H1 (cell line): ENCODE results near the gene CDR2L. TPM values are rescaled to one million over a fixed set of nuclear protein-coding genes. Genes with fewer than 3 reads are reported as not detected.

Experiments
- CTCF ChIA-PET: fragments of 300-600 bp; sonication (Branson Sonifier 250); formaldehyde crosslinking; loops from one replicate; lab custom pipeline; 2021; ENCODE audit not compliant: partially characterized antibody; lab: Charles Lee
- POLR2A ChIA-PET: fragments of 300-600 bp; sonication (Branson Sonifier 250); formaldehyde crosslinking; loops from one replicate; lab custom pipeline; 2021; ENCODE audit warnings: inconsistent platforms; ENCODE audit not compliant: partially characterized antibody; lab: Charles Lee
- DNase-seq, 2 experiments: peaks; one replicate each; pipeline versions ENCODE4 v3.0.0 to v3.0.0-alpha.2; 2010 to 2022; ENCODE audit warnings: low spot score in 2 of 2, low read depth in 1 of 2, mixed read lengths in 1 of 2
- FAIRE-seq: peaks from 2 replicates; lab custom pipeline; 2011; peaks lifted over from hg19 to GRCh38; lab: Jason Lieb, UNC
- H2AFZ ChIP-seq: 2 replicates; pipeline ENCODE4 v1.8.1; 2012; ENCODE audit warnings: low read length, inconsistent platforms
- H2AK5ac ChIP-seq: 2 replicates; pipeline ENCODE4 v1.6.1; 2013; ENCODE audit warnings: low read depth, low read length
- H2BK120ac ChIP-seq: replicated peaks from 2 replicates; pipeline ENCODE3; 2013; ENCODE audit warnings: low read depth, low read length, inconsistent platforms
- H2BK12ac ChIP-seq: 2 replicates; pipeline ENCODE4 v1.6.1; 2013; ENCODE audit warnings: low read depth, low read length
- H2BK15ac ChIP-seq: 2 replicates; pipeline ENCODE4 v1.6.1; 2013; ENCODE audit warnings: low read length
- H2BK20ac ChIP-seq: 2 replicates; pipeline ENCODE4 v1.6.1; 2013; ENCODE audit warnings: low read length
- H2BK5ac ChIP-seq: 2 replicates; pipeline ENCODE4 v1.6.1; 2013; ENCODE audit warnings: low read depth, low read length
- H3K14ac ChIP-seq: 2 replicates; pipeline ENCODE4 v1.6.1; 2013; ENCODE audit warnings: inconsistent platforms; ENCODE audit not compliant: insufficient read length
- H3K18ac ChIP-seq: 2 replicates; pipeline ENCODE4 v1.6.1; 2013; ENCODE audit warnings: low read length; ENCODE audit errors: extremely low read depth
- H3K23ac ChIP-seq: 2 replicates; pipeline ENCODE4 v1.6.1; 2013; ENCODE audit warnings: inconsistent platforms; ENCODE audit not compliant: insufficient read length
- H3K23me2 ChIP-seq: 2 replicates; pipeline ENCODE4 v1.6.1; 2013; ENCODE audit warnings: low read depth, low read length
- H3K27ac ChIP-seq: 2 replicates; pipeline ENCODE4 v1.6.1; 2011; ENCODE audit warnings: low read depth, low read length, inconsistent platforms
- H3K27me3 ChIP-seq, 4 experiments: replicated peaks in 1 of 4; 1 replicate in 1 of 4; 2 replicates in 3 of 4; pipeline versions ENCODE4 v1.6.1 to v1.8.1; 2011 to 2013; ENCODE audit warnings: low read length in 3 of 4, mild to moderate bottlenecking in 3 of 4, inconsistent platforms in 2 of 4, mixed read lengths in 2 of 4, moderate library complexity in 1 of 4; ENCODE audit not compliant: control insufficient read depth in 3 of 4, insufficient read depth in 3 of 4; ENCODE audit errors: extremely low read depth in 1 of 4
- H3K36me3 ChIP-seq, 4 experiments: 2 replicates each; pipeline versions ENCODE4 v1.6.1 to v1.8.1; 2011 to 2013; ENCODE audit warnings: mild to moderate bottlenecking in 4 of 4, low read length in 3 of 4, moderate library complexity in 2 of 4, control low read depth in 1 of 4, inconsistent platforms in 1 of 4; ENCODE audit not compliant: insufficient read depth in 4 of 4, control insufficient read depth in 2 of 4
- H3K4ac ChIP-seq: replicated peaks from 2 replicates; pipeline ENCODE3; 2013; ENCODE audit warnings: low read length, low read depth, mixed read lengths, inconsistent platforms; ENCODE audit not compliant: insufficient read length
- H3K4me1 ChIP-seq, 4 experiments: replicated peaks in 1 of 4; 1 replicate in 1 of 4; 2 replicates in 3 of 4; pipeline versions ENCODE4 v1.6.1 to v1.8.1; 2011 to 2013; ENCODE audit warnings: low read length in 3 of 4, inconsistent platforms in 2 of 4, mixed read lengths in 1 of 4; ENCODE audit not compliant: insufficient read depth in 4 of 4, control insufficient read depth in 3 of 4
- H3K4me2 ChIP-seq, 2 experiments: 2 replicates each; pipeline versions ENCODE4 v1.6.1 to v1.8.1; 2011 to 2013; ENCODE audit warnings: low read depth in 2 of 2, low read length in 2 of 2, control low read depth in 1 of 2, inconsistent platforms in 1 of 2, mild to moderate bottlenecking in 1 of 2; ENCODE audit not compliant: insufficient read depth in 1 of 2
- H3K4me3 ChIP-seq, 4 experiments: fragments of 200-600, 300-600 bp in 1 of 4; sonication (generic), shearing (Covaris generic), sonication (Bioruptor Twin) in 1 of 4; 2 replicates each; pipeline versions ENCODE4 v1.5.1 to v1.8.1; 2011 to 2016; ENCODE audit warnings: low read length in 4 of 4, low read depth in 3 of 4, control low read depth in 2 of 4, inconsistent platforms in 2 of 4, mild to moderate bottlenecking in 2 of 4, mixed read lengths in 1 of 4, moderate library complexity in 1 of 4; ENCODE audit not compliant: insufficient read depth in 2 of 4; ENCODE audit errors: extremely low read depth in 1 of 4
- H3K56ac ChIP-seq: replicated peaks from 2 replicates; pipeline ENCODE3; 2013; ENCODE audit warnings: low read depth, mild to moderate bottlenecking, mixed read lengths, low read length, inconsistent platforms; ENCODE audit not compliant: insufficient read length
- H3K79me1 ChIP-seq: 2 replicates; pipeline ENCODE4 v1.6.1; 2013; ENCODE audit warnings: low read depth, low read length, control low read depth
- H3K79me2 ChIP-seq, 2 experiments: 2 replicates each; pipeline versions ENCODE4 v1.6.1 to v1.8.1; 2012 to 2013; ENCODE audit warnings: low read length in 2 of 2, mild to moderate bottlenecking in 2 of 2, inconsistent platforms in 1 of 2; ENCODE audit not compliant: insufficient read depth in 2 of 2, control insufficient read depth in 1 of 2
- H3K9ac ChIP-seq, 4 experiments: replicated peaks in 1 of 4; 1 replicate in 1 of 4; 2 replicates in 3 of 4; pipeline versions ENCODE4 v1.6.1 to v1.8.1; 2011 to 2013; ENCODE audit warnings: low read depth in 3 of 4, low read length in 3 of 4, control low read depth in 2 of 4, mild to moderate bottlenecking in 2 of 4, moderate library complexity in 2 of 4, inconsistent platforms in 1 of 4; ENCODE audit errors: extremely low read depth in 1 of 4
- H3K9me3 ChIP-seq, 2 experiments: 2 replicates each; pipeline versions ENCODE4 v1.6.1 to v1.8.1; 2012 to 2013; ENCODE audit warnings: mild to moderate bottlenecking in 2 of 2, moderate library complexity in 2 of 2, control low read depth in 1 of 2, inconsistent platforms in 1 of 2, low read depth in 1 of 2, low read length in 1 of 2, mixed read lengths in 1 of 2; ENCODE audit not compliant: insufficient read depth in 2 of 2
- H4K20me1 ChIP-seq, 2 experiments: replicated peaks in 1 of 2; 2 replicates each; pipeline versions ENCODE3 to v1.8.1; 2011 to 2013; ENCODE audit warnings: inconsistent platforms in 2 of 2, low read length in 2 of 2, mild to moderate bottlenecking in 1 of 2; ENCODE audit not compliant: insufficient read depth in 2 of 2, control insufficient read depth in 1 of 2
- H4K5ac ChIP-seq: 2 replicates; pipeline ENCODE4 v1.6.1; 2013; ENCODE audit warnings: low read length, low read depth, mixed read lengths, inconsistent platforms; ENCODE audit not compliant: insufficient read length
- H4K8ac ChIP-seq: 2 replicates; pipeline ENCODE4 v1.8.0; 2013; ENCODE audit warnings: mild to moderate bottlenecking, moderate library complexity, low read length, inconsistent platforms; ENCODE audit not compliant: insufficient read depth; ENCODE audit errors: extremely low read depth
- H4K91ac ChIP-seq: replicated peaks from 2 replicates; pipeline ENCODE3; 2013; ENCODE audit warnings: low read length, mixed read lengths, inconsistent platforms; ENCODE audit not compliant: insufficient read length
- BACH1 ChIP-seq: IDR thresholded peaks from 2 replicates; pipeline ENCODE4 v1.6.1; 2012; ENCODE audit warnings: low read length, improper control_type of control experiment
- KDM1A ChIP-seq: fragments of 200-600, 300-600 bp; sonication (generic); IDR thresholded peaks from 2 replicates; pipeline ENCODE4 v1.7.1; 2016; ENCODE audit warnings: mild to moderate bottlenecking, low read length, borderline replicate concordance
- KDM4A ChIP-seq: IDR thresholded peaks from one replicate; pipeline ENCODE4 v1.7.1; 2012; ENCODE audit warnings: low read depth, mild to moderate bottlenecking, moderate library complexity, low read length, inconsistent platforms; ENCODE audit not compliant: severe bottlenecking
- KDM5A ChIP-seq: fragments of 200-600 bp; IDR thresholded peaks from 2 replicates; pipeline ENCODE4 v1.7.1; 2012; ENCODE audit warnings: mild to moderate bottlenecking, low read length, inconsistent platforms, mixed read lengths
- POLR2A ChIP-seq, 2 experiments: IDR thresholded peaks; 1 replicate in 1 of 2; 2 replicates in 1 of 2; pipeline ENCODE4 v1.6.1; 2011; ENCODE audit warnings: low read depth in 2 of 2, low read length in 2 of 2, mild to moderate bottlenecking in 2 of 2; ENCODE audit errors: control extremely low read depth in 1 of 2
- POLR2AphosphoS5 ChIP-seq: IDR thresholded peaks from 2 replicates; pipeline ENCODE4 v1.6.1; 2011; ENCODE audit warnings: low read depth, low read length
- RNF2 ChIP-seq: fragments of 200-900, 300-1000 bp; sonication (generic); IDR thresholded peaks from 2 replicates; pipeline ENCODE4 v1.7.1; 2016; ENCODE audit warnings: borderline replicate concordance, low read depth, mild to moderate bottlenecking, antibody characterized with exemption, low read length; ENCODE audit not compliant: poor library complexity, severe bottlenecking; ENCODE audit errors: missing control alignments
- SAP30 ChIP-seq: fragments of 300-600 bp; sonication (generic); IDR thresholded peaks from 2 replicates; pipeline ENCODE4 v1.7.1; 2012; ENCODE audit warnings: low read length, moderate library complexity, mild to moderate bottlenecking, inconsistent platforms; ENCODE audit not compliant: insufficient read depth, insufficient replicate concordance
- TAF7 ChIP-seq: optimal IDR thresholded peaks from 2 replicates; pipeline ENCODE3; 2011; ENCODE audit warnings: low read depth, mild to moderate bottlenecking, inconsistent platforms, low read length, moderate library complexity, borderline replicate concordance
- WGBS, 2 experiments: shearing (Covaris generic) in 1 of 2; methylation state at CpG; one replicate each; pipeline versions ENCODE4 v1.1.6 to v1.1.7; 2013 to 2015; ENCODE audit warnings: low lambda C conversion rate in 2 of 2, mixed read lengths in 2 of 2, inconsistent platforms in 1 of 2, low coverage in 1 of 2, missing lambda C conversion rate in 1 of 2; ENCODE audit not compliant: insufficient replicate concordance in 2 of 2, insufficient coverage in 1 of 2, insufficient read length in 1 of 2; ENCODE audit errors: extremely low coverage in 1 of 2, missing lambda C conversion rate in 1 of 2; 5-methylcytosine and 5-hydroxymethylcytosine counted together
- polyA plus RNA-seq, 7 experiments: library from polyadenylated mRNA; depleted of rRNA in 3 of 7; stranded (reverse) in 5 of 7; unstranded in 2 of 7; fragments of >200 nt in 5 of 7; fragments of 200-250 nt in 2 of 7; gene quantifications; 1 replicate in 5 of 7; 2 replicates in 1 of 7; 4 replicates in 1 of 7; pipeline versions ENCODE4 v1.2.1 to v1.2.3, GENCODE V29; 2011 to 2013; ENCODE audit warnings: missing spikeins in 2 of 7, mixed read lengths in 2 of 7
- total RNA-seq: library from RNA; stranded (reverse); fragmentation: NEBNext Ultra II Directional; extraction: Animal tissue kit (Norgen Biotek cat#: 25700); gene quantifications from 2 replicates; pipeline ENCODE4 v1.2.1, GENCODE V29; 2021
- TF ChIP-seq, protein P1 (sequence below): IDR thresholded peaks from 2 replicates; pipeline ENCODE4 v1.6.1; 2011; ENCODE audit warnings: low read depth, mild to moderate bottlenecking, low read length; ENCODE audit not compliant: insufficient read depth

Gene CDR2L
- total and polyA plus RNA-seq, 2 of the 8 experiments (the other 6 are each of a cell fraction or from before 2014, with no cell fraction given), result 20.4 to 38.1 TPM

DNA sequence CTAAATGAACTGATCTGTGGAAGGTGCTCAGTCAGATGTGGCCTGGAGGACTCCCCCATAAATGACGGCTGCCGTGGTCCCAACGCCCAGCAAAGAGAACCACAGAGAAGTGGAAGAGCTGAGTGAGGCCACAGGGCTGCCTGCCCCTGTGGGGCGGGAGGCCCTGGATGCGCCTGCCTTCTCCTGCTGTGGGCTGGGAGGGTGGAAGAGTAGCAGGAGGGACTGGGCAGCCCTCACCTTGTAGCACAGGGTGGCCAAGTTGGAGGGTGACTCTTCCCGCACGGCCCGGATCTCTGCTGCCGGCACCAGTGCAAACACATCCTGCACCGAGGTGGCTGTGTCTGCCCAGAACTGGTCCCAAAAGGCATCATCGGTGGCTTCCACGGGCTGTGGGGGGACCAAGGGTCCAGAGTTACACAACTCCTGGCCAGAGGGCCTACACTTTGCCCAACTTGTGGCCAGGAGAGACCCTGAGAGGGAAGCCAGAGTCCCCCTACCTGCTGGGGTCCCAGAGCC, 23.1 kb upstream of the CDR2L start:
- CTCF ChIA-PET, result interaction anchor here (0.6 to 27.2 kb wide), 20 partner anchors 8 to 1417 kb away, joined by 3 to 1072 read pairs (median 6); partner anchors contain the start of genes CDR2L, HID1, MRPL58 and OTOP2
- H2BK15ac ChIP-seq, result no peak overlapping the region

More for the DNA sequence above, 23.1 kb upstream of the CDR2L start:
- Histone ChIP-seq H3K9ac (no peak overlapping the region), H2AFZ (no peak overlapping the region), H3K23me2 (0 out of 2 replicates have a peak, but pooled peaks cover 3% of the 10 kb centered on the region), H3K4me1 (peaks cover 0 to 13% (median 10%) of the 10 kb centered on the region in 4 experiments; a peak in 6 of 7 replicates), H4K5ac (no peak overlapping the region), H3K4me2 (no peak overlapping the region), H3K27ac (no peak overlapping the region), H2BK20ac (no peak overlapping the region), H2BK5ac (no peak overlapping the region; the same call in 1 of the 2 replicates), H3K18ac (no peak overlapping the region), H3K14ac (no peak overlapping the region), H2BK120ac (no peak overlapping the region), H3K23ac (no peak overlapping the region), H4K91ac (no peak overlapping the region), H4K8ac (no peak overlapping the region; the same call in 1 of the 2 replicates), H4K20me1 (peaks cover 0 to 1% of the 10 kb centered on the region in 2 experiments), H3K79me2 (no peaks in the 10 kb centered on the region), H2BK12ac (no peak overlapping the region; the same call in 1 of the 2 replicates), H3K4ac (no peak overlapping the region), H3K27me3 (no peaks in the 10 kb centered on the region), H3K36me3 (no peaks in the 10 kb centered on the region), H3K56ac (no peak overlapping the region), H3K9me3 (no peaks in the 10 kb centered on the region), H2AK5ac (no peak overlapping the region), H3K4me3 (no peak overlapping the region), H3K79me1 (no peaks in the 10 kb centered on the region)
- no peak for DNase-seq
- 93% methylated on average over 12 of the region's 12 CpGs; no CpG with 5 or more reads in 1 of the 2 experiments for WGBS, 2 experiments
- no peak for TF ChIP-seq POLR2A (IDR thresholded peaks at IDR 0.05; ENCODE audit: control extremely low read depth in 1 of 2, low read depth in 2 of 2, low read length in 2 of 2)
- no peak for TF ChIP-seq TAF7
- TF ChIP-seq KDM5A, result no peak
- TF ChIP-seq SAP30, result no peak
- TF ChIP-seq RNF2, result no peak
- TF ChIP-seq KDM4A, result no peak
- no peak for TF ChIP-seq KDM1A
- TF ChIP-seq, protein P1, sequence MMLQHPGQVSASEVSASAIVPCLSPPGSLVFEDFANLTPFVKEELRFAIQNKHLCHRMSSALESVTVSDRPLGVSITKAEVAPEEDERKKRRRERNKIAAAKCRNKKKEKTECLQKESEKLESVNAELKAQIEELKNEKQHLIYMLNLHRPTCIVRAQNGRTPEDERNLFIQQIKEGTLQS, result no peak
- TF ChIP-seq BACH1, result no peak
- no peak for TF ChIP-seq POLR2AphosphoS5
- no peak for FAIRE-seq
- POLR2A ChIA-PET, result interaction anchor here (0.5 to 1.5 kb wide), 4 partner anchors 8 to 48 kb away, joined by 3 to 9 read pairs (median 4); partner anchors contain the start of genes CDR2L, HID1 and MRPL58
